OCI-LY1 (cell line): ENCODE measurements around the gene SMIM7.

Experiments
- H2AFZ ChIP-seq: fragments of 200-600 bp; sonication (generic), shearing (Covaris generic); 2 replicates; pipeline ENCODE4 v1.6.0; 2014; ENCODE audit warnings: antibody characterized with exemption, mild to moderate bottlenecking, low read length
- H3F3A ChIP-seq: fragments of 200-600 bp; sonication (generic), shearing (Covaris generic); 2 replicates; pipeline ENCODE4 v1.6.0; 2014; ENCODE audit warnings: mild to moderate bottlenecking, antibody characterized with exemption, low read length, moderate library complexity; ENCODE audit not compliant: insufficient read depth
- H3K27ac ChIP-seq: fragments of 200-600 bp; sonication (generic); 2 replicates; pipeline ENCODE4 v1.5.1; 2014; ENCODE audit warnings: low read length, mixed run types, mild to moderate bottlenecking, low read depth; ENCODE audit not compliant: poor library complexity, severe bottlenecking
- H3K27me3 ChIP-seq: fragments of 200-600 bp; sonication (generic); 2 replicates; pipeline ENCODE4 v1.6.0; 2014; ENCODE audit warnings: antibody characterized with exemption, mild to moderate bottlenecking, low read length, moderate library complexity; ENCODE audit not compliant: insufficient read depth
- H3K36me3 ChIP-seq: fragments of 200-600 bp; sonication (generic); 2 replicates; pipeline ENCODE4 v1.6.1; 2014; ENCODE audit warnings: mild to moderate bottlenecking, antibody characterized with exemption, low read length, moderate library complexity, mixed read lengths; ENCODE audit not compliant: insufficient read depth
- H3K4me1 ChIP-seq: fragments of 200-600 bp; sonication (generic); 2 replicates; pipeline ENCODE4 v1.5.1; 2014; ENCODE audit warnings: mild to moderate bottlenecking, low read length, moderate library complexity; ENCODE audit not compliant: insufficient read depth, severe bottlenecking
- H3K4me2 ChIP-seq: fragments of 200-600 bp; sonication (generic), shearing (Covaris generic); 2 replicates; pipeline ENCODE4 v1.6.1; 2014; ENCODE audit warnings: low read length
- H3K4me3 ChIP-seq: fragments of 200-600 bp; sonication (generic); 2 replicates; pipeline ENCODE4 v1.5.1; 2014; ENCODE audit warnings: low read length, low read depth, mild to moderate bottlenecking, mixed read lengths; ENCODE audit not compliant: poor library complexity, severe bottlenecking
- H3K79me2 ChIP-seq: fragments of 200-600 bp; shearing (Covaris generic); 2 replicates; pipeline ENCODE4 v1.6.1; 2016; ENCODE audit warnings: mixed run types, low read length, mixed read lengths; ENCODE audit not compliant: insufficient read depth
- H3K9ac ChIP-seq: fragments of 200-600 bp; sonication (generic), shearing (Covaris generic); 2 replicates; pipeline ENCODE4 v1.6.1; 2014; ENCODE audit warnings: mild to moderate bottlenecking, low read length, mixed read lengths
- H3K9me2 ChIP-seq: fragments of 200-600 bp; sonication (generic), shearing (Covaris generic); 2 replicates; pipeline ENCODE4 v1.6.1; 2014; ENCODE audit warnings: low read depth, mild to moderate bottlenecking, low read length, mixed read lengths
- H3K9me3 ChIP-seq: fragments of 200-600 bp; shearing (Covaris generic); 2 replicates; pipeline ENCODE4 v1.6.1; 2014; ENCODE audit warnings: low read length, mixed read lengths
- H4K20me1 ChIP-seq: fragments of 200-600 bp; sonication (generic), shearing (Covaris generic); 2 replicates; pipeline ENCODE4 v1.6.0; 2016; ENCODE audit warnings: mild to moderate bottlenecking, low read length; ENCODE audit not compliant: insufficient read depth
- EZH2 ChIP-seq: fragments of 200-600 bp; sonication (generic), shearing (Covaris generic); IDR thresholded peaks from 2 replicates; pipeline ENCODE4 v1.8.0; 2017; ENCODE audit warnings: borderline replicate concordance, mixed run types, mild to moderate bottlenecking, antibody characterized with exemption, low read length, moderate library complexity, mixed read lengths
- TF ChIP-seq, protein P1 (sequence below): fragments of 200-600 bp; sonication (generic), shearing (Covaris generic); IDR thresholded peaks from 2 replicates; pipeline ENCODE4 v1.5.1; 2017; ENCODE audit warnings: mild to moderate bottlenecking, antibody characterized with exemption, low read length, moderate library complexity, mixed read lengths

SMIM7 gene

DNA sequence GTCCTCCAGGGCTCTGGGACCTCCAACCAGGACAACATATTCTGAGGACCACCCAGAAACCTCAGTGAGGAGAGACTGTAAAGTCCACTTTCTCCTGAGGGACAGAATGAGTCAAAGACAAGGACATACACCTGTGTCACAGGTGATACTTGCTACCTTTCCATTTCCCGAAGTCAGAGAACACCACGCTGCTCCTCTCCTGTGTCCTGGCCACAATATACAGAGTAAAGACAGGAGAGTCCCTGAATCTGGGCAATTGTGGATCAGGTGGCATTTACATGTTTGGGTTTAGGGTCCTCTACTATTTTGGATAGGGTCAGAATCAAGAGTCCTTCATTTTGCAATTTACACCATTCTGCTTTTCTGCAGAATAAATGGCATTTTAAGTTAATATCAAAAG lies 36.9 kb downstream of the SMIM7 start:
- H2AFZ ChIP-seq = no peak overlapping the region
- H3F3A ChIP-seq = no peaks in the 10 kb centered on the region
- peaks cover 86% of the 10 kb centered on the region for H3K4me1 ChIP-seq
- peak overlapping the region; percentile 11 for H3K27ac ChIP-seq
- H3K79me2 ChIP-seq = peaks cover 98% of the 10 kb centered on the region
- TF ChIP-seq EZH2 = no peak
- TF ChIP-seq, protein P1, sequence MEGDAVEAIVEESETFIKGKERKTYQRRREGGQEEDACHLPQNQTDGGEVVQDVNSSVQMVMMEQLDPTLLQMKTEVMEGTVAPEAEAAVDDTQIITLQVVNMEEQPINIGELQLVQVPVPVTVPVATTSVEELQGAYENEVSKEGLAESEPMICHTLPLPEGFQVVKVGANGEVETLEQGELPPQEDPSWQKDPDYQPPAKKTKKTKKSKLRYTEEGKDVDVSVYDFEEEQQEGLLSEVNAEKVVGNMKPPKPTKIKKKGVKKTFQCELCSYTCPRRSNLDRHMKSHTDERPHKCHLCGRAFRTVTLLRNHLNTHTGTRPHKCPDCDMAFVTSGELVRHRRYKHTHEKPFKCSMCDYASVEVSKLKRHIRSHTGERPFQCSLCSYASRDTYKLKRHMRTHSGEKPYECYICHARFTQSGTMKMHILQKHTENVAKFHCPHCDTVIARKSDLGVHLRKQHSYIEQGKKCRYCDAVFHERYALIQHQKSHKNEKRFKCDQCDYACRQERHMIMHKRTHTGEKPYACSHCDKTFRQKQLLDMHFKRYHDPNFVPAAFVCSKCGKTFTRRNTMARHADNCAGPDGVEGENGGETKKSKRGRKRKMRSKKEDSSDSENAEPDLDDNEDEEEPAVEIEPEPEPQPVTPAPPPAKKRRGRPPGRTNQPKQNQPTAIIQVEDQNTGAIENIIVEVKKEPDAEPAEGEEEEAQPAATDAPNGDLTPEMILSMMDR = no peak
- H3K36me3 ChIP-seq = peaks cover 36% of the 10 kb centered on the region; the same call in 1 of the 2 replicates
- H3K4me3 ChIP-seq = no peak overlapping the region
- peak overlapping the region; percentile 84; the same call in 1 of the 2 replicates for H3K4me2 ChIP-seq
- no peak overlapping the region; the same call in 1 of the 2 replicates for H3K9ac ChIP-seq
- no peaks in the 10 kb centered on the region for H3K9me2 ChIP-seq
- no peaks in the 10 kb centered on the region for H4K20me1 ChIP-seq
- H3K27me3 ChIP-seq = no peaks in the 10 kb centered on the region
- H3K9me3 ChIP-seq = no peaks in the 10 kb centered on the region

GRCh38 chr19:16621165-16621800 lies 38.7 kb downstream of the SMIM7 start:
- TF ChIP-seq, protein P1 = no peak
- TF ChIP-seq EZH2 = no peak
- no peak overlapping the region for H2AFZ ChIP-seq
- no peaks in the 10 kb centered on the region for H3K9me2 ChIP-seq
- H3K4me1 ChIP-seq = peaks cover 100% of the 10 kb centered on the region
- no peak overlapping the region; the same call in 1 of the 2 replicates for H3K9ac ChIP-seq
- H3K9me3 ChIP-seq = no peaks in the 10 kb centered on the region
- peak overlapping the region; percentile 56 for H3K27ac ChIP-seq
- H3F3A ChIP-seq = no peaks in the 10 kb centered on the region
- no peak overlapping the region for H3K4me3 ChIP-seq
- H3K27me3 ChIP-seq = no peaks in the 10 kb centered on the region
- H4K20me1 ChIP-seq = no peaks in the 10 kb centered on the region
- H3K36me3 ChIP-seq = peaks cover 33% of the 10 kb centered on the region; the same call in 1 of the 2 replicates
- H3K4me2 ChIP-seq = peak overlapping the region; percentile 17; the same call in 1 of the 2 replicates
- H3K79me2 ChIP-seq = peaks cover 100% of the 10 kb centered on the region

- Histone ChIP-seq H3K4me2 (peak overlapping the region; percentile 62; the same call in 1 of the 2 replicates), H3K36me3 (peaks cover 26% of the 10 kb centered on the region; the same call in 1 of the 2 replicates), H4K20me1 (no peaks in the 10 kb centered on the region)
Measured at GRCh38 chr19:16620584-16620983, 39.4 kb downstream of the SMIM7 start.

More at GRCh38 chr19:16620584-16620983, 39.4 kb downstream of the SMIM7 start:
- H3K27ac ChIP-seq = peak overlapping the region; percentile 56
- no peaks in the 10 kb centered on the region for H3K27me3 ChIP-seq
- no peak overlapping the region for H2AFZ ChIP-seq
- H3K9me2 ChIP-seq = no peaks in the 10 kb centered on the region
- no peak overlapping the region for H3K4me3 ChIP-seq
- TF ChIP-seq, protein P1 = no peak
- TF ChIP-seq EZH2 = no peak
- H3K79me2 ChIP-seq = peaks cover 100% of the 10 kb centered on the region
- H3F3A ChIP-seq = no peaks in the 10 kb centered on the region
- peaks cover 100% of the 10 kb centered on the region for H3K4me1 ChIP-seq
- H3K9ac ChIP-seq = no peak overlapping the region; the same call in 1 of the 2 replicates
- H3K9me3 ChIP-seq = no peaks in the 10 kb centered on the region
